ENCODE data around the gene GALNTL6. TPM values are rescaled to one million over a fixed set of nuclear protein-coding genes. Genes with fewer than 3 reads are reported as not detected.

GALNTL6 gene
- total RNA-seq, 1 experiment from 2014 or later: not detected

GRCh38 chr4:172147687-172148086, 334.5 kb downstream of the GALNTL6 start:
- in situ Hi-C loops (cut with HindIII; ENCODE audit: low pct_unique_long_range_greater_than_20kb, low sequenced_read_pairs): no loop called here
- DNase-seq (ENCODE audit: low read depth): no peak

DNA sequence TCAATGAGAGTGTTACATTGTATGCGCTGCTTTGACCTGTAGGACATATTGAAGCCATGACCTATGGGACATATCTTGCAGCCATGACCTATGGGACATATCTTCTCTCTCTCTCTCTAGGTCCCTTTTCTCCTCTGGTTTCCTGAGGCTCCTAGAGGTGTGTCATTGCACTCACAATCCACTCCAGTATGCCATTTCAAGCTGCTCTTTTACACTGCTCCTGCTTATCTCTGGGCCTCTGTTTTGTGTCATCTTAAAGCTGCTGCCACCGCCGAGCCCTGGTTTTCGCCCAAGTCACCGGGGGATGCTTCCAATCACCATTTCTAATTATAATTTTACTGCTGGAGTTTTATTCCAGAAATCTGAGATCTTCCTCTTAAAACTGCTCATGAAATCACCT, 336.1 kb downstream of the GALNTL6 start:
- in situ Hi-C loops (cut with HindIII; ENCODE audit: low pct_unique_long_range_greater_than_20kb, low sequenced_read_pairs): no loop called here
- DNase-seq (ENCODE audit: low read depth): no peak

GRCh38 chr4:172152284-172152683, 339.1 kb downstream of the GALNTL6 start:
- no peak for DNase-seq (ENCODE audit: low read depth)
- in situ Hi-C loops (cut with HindIII; ENCODE audit: low pct_unique_long_range_greater_than_20kb, low sequenced_read_pairs): no loop called here

DNA sequence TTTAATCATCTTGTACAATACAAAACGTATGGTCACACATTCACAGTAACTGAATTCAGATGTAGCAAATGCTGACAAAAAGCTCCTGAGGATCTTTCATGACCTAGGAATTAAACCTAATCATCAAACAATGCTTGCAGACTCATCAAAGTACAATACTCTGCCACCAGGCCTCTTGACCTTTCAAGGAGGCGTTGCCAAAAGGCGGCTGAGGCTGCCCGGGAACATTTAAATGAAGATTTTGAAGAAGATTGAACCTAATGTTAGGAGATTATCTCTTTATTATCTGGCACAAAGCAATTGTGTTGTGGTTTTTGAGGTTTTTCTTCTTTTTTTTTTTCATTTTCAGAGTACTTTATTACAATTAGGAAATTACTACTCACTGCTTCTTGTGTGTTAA, 340.5 kb downstream of the GALNTL6 start:
- in situ Hi-C loops (cut with HindIII; ENCODE audit: low pct_unique_long_range_greater_than_20kb, low sequenced_read_pairs): no loop called here
- DNase-seq (ENCODE audit: low read depth): no peak

DNA sequence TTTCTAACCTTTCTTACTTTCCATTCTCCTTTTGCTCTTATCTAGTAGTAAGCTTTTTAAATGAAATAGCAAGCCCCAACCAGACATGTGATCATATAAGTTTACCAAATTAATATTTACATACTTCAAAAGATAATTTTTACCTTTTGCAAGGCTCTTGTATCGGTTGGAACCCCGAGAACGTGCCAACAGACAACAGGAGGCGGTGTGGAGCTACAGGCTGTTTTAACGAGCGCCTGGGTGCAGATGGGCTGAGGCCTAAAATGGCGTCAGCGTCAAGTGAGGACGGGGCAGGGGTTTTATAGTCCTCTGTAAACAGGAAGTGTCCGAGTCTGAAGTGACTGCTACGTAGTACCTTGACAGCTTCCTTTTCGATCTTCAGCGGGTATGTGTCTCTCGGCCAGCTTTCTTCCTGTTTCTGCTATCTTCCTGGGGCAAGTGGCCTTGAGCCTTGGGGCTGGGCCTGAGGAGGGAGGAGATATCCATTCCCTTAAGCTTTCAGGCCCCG, 342.7 kb downstream of the GALNTL6 start:
- DNase-seq (ENCODE audit: low read depth): no peak
- in situ Hi-C loops (cut with HindIII; ENCODE audit: low pct_unique_long_range_greater_than_20kb, low sequenced_read_pairs): no loop called here

- no peak for DNase-seq (ENCODE audit: low read depth)
- in situ Hi-C loops (cut with HindIII; ENCODE audit: low pct_unique_long_range_greater_than_20kb, low sequenced_read_pairs): no loop called here
These were observed 344.7 kb downstream of the GALNTL6 start for GRCh38 chr4:172157946-172158345.

GRCh38 chr4:172163215-172163614, 350.0 kb downstream of the GALNTL6 start:
- in situ Hi-C loops (cut with HindIII; ENCODE audit: low pct_unique_long_range_greater_than_20kb, low sequenced_read_pairs): no loop called here
- no peak for DNase-seq (ENCODE audit: low read depth)

DNA sequence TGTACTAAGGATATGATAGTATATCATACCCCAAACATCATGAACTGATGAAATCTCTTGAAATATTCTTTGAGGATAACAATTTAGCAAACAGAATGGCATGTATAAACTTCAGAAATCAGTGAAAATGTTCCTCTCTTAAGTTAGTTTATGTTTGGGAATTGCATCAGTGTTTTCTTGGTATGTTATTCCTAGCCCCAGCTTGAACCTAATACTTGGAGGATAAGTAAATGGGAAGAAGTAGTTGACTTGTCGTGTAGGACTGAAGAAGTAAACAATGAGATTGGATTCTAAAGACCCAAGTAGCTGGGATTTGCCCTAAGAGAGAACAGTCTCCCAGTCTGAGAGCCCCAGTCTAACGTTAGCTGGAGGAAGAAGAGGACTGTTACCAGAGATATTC, 355.7 kb downstream of the GALNTL6 start:
- DNase-seq (ENCODE audit: low read depth): no peak
- in situ Hi-C loops (cut with HindIII; ENCODE audit: low pct_unique_long_range_greater_than_20kb, low sequenced_read_pairs): no loop called here

- DNase-seq (ENCODE audit: low read depth): no peak
- in situ Hi-C loops (cut with HindIII; ENCODE audit: low pct_unique_long_range_greater_than_20kb, low sequenced_read_pairs): no loop called here
These were observed 356.7 kb downstream of the GALNTL6 start for GRCh38 chr4:172169871-172170270.

DNA sequence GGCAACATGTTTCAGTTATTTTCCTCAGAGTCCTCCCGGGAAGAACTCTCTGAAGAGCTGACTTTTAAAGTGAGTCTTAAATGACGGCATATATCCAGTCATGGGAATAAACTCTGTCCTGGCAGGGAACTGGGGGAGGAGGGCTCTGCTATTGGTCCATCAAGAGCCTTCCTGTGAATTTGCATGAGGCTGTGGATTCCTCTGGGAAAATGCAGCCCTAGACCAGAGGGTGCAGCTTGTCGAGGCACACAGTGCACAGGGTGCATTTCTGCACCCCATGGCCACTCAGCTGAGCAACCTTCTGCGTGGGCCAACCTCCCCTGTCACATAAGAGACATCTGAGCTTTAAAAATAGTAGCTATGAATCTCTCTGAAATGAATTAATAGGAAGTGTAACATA, 360.0 kb downstream of the GALNTL6 start:
- no peak for DNase-seq (ENCODE audit: low read depth)
- in situ Hi-C loops (cut with HindIII; ENCODE audit: low pct_unique_long_range_greater_than_20kb, low sequenced_read_pairs): no loop called here

GRCh38 chr4:172177382-172177781, 364.2 kb downstream of the GALNTL6 start:
- in situ Hi-C loops (cut with HindIII; ENCODE audit: low pct_unique_long_range_greater_than_20kb, low sequenced_read_pairs): no loop called here
- no peak for DNase-seq (ENCODE audit: low read depth)

DNA sequence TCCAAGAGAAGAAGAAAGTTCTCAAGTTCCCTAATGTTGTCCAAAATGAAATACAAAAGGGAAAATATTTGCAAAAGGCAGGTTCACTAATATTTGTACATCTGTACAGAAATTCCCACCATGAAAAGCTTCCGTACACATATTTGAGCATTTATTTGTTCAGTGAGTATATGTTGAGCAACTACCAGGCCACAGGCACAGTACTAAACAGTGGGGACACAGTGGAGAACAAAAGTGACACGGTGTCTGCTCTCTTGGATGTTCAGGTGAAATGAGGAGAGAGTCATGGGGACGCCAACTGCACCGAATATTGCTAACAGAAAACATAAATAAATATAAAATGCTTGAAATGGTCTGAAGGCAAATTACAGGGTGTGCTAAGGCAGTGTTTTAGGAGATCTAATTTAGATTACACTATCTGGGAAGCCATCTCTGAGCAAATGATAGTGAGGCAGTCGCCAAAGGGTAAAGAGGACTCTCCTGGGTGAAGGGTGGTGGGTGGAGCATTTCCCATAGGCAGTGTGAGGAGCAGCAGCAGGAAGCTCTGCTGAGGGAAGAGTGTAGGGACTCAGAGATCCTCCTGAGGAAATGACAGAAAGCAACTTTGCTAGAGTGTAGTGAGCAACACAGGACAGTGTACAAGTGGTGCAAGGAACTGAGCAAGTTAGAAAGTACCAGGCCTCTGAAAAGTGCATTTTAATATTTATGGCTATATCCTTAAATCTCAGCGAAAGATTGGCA, 375.2 kb downstream of the GALNTL6 start:
- no peak for DNase-seq (ENCODE audit: low read depth)
- in situ Hi-C loops (cut with HindIII; ENCODE audit: low pct_unique_long_range_greater_than_20kb, low sequenced_read_pairs): no loop called here

DNA sequence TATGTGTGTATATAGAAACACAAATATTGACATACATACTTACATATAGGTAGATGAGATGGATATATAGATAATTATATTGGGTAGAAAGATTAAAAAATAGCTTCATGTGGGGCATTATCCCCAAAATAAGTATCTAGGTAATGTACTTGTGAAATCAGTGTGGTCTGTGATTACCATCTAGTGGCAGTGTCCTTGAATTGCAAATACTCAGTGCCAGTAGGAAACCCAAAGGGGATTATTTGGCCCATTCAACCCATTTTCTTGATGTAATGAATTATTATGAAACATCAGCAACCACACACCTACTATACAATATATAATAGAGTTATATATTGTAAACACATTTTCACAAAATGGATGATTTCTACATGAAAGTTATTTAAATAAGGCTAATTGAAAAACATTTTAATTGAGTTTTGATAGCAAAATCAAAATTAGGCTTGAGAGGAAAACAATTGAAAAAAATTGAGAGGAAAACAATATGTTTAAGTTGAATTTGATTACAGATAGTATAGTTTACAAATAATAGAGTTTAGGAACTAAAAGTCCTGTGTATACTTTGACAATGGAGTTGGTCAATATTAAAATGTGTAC, 389.4 kb downstream of the GALNTL6 start:
- in situ Hi-C loops (cut with HindIII; ENCODE audit: low pct_unique_long_range_greater_than_20kb, low sequenced_read_pairs): no loop called here
- DNase-seq (ENCODE audit: low read depth): no peak

- DNase-seq (ENCODE audit: low read depth): no peak
- in situ Hi-C loops (cut with HindIII; ENCODE audit: low pct_unique_long_range_greater_than_20kb, low sequenced_read_pairs): no loop called here
These were observed 394.1 kb downstream of the GALNTL6 start for GRCh38 chr4:172207258-172207657.

GRCh38 chr4:172207886-172208285, 394.7 kb downstream of the GALNTL6 start:
- DNase-seq (ENCODE audit: low read depth): no peak
- in situ Hi-C loops (cut with HindIII; ENCODE audit: low pct_unique_long_range_greater_than_20kb, low sequenced_read_pairs): no loop called here

GRCh38 chr4:172220679-172221078, 407.5 kb downstream of the GALNTL6 start:
- no peak for DNase-seq (ENCODE audit: low read depth)
- in situ Hi-C loops (cut with HindIII; ENCODE audit: low pct_unique_long_range_greater_than_20kb, low sequenced_read_pairs): no loop called here

GRCh38 chr4:172225457-172225856, 412.3 kb downstream of the GALNTL6 start:
- no peak for DNase-seq (ENCODE audit: low read depth)
- in situ Hi-C loops (cut with HindIII; ENCODE audit: low pct_unique_long_range_greater_than_20kb, low sequenced_read_pairs): no loop called here

- in situ Hi-C loops (cut with HindIII; ENCODE audit: low pct_unique_long_range_greater_than_20kb, low sequenced_read_pairs): no loop called here
- no peak for DNase-seq (ENCODE audit: low read depth)
These were observed 419.8 kb downstream of the GALNTL6 start for GRCh38 chr4:172232966-172233365.

DNA sequence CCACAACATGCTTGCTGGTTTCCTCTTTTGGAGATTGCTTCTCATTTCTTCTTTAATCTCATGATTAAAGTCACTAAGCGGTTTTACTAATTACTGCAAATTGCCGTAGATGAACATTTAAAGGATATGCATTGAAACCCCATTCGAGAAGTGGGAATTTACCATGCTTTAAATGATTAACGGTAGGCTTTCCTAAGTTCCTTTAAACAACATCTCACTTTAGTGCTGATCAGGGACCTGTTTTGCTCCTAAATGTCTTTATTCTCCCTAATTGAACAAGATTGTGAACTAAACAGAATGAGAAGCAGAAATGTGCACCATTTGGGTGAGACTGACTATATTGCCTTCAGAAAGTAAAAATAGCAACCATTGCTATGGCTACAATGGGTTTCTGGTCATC, 430.3 kb downstream of the GALNTL6 start:
- DNase-seq (ENCODE audit: low read depth): no peak
- in situ Hi-C loops (cut with HindIII; ENCODE audit: low pct_unique_long_range_greater_than_20kb, low sequenced_read_pairs): no loop called here

GRCh38 chr4:172245516-172245915, 432.3 kb downstream of the GALNTL6 start:
- in situ Hi-C loops (cut with HindIII; ENCODE audit: low pct_unique_long_range_greater_than_20kb, low sequenced_read_pairs): no loop called here
- DNase-seq (ENCODE audit: low read depth): no peak

Data from Caki2 (cell line).